ENCODE data around the gene CYGB.

Gene CYGB

GRCh38 chr17:76537578-76538280, at the start of gene CYGB:
CYGB (minus strand) TSS chr17:76537709; CDS start chr17:76537542, 167 bp downstream.
- no peak for TF ChIP-seq CTCF (IDR thresholded peaks at IDR 0.05; ENCODE audit: low read depth, low read length, missing control alignments)
- DNase-seq (ENCODE audit: extremely low read depth, low read depth): no peak
- H3K4me3 ChIP-seq (replicated peaks; ENCODE audit: low read depth, low read length): peak within 1 kb of the TSS; percentile 38

GRCh38 chr17:76586741-76587487, 49.4 kb upstream of the CYGB start:
- H3K4me3 ChIP-seq (replicated peaks; ENCODE audit: low read depth, low read length): no peak overlapping the region
- DNase-seq (ENCODE audit: extremely low read depth, low read depth): no peak
- no peak for TF ChIP-seq CTCF (IDR thresholded peaks at IDR 0.05; ENCODE audit: low read depth, low read length, missing control alignments)

GRCh38 chr17:76585649-76586593, 48.4 kb upstream of the CYGB start, which contains the start of gene ST6GALNAC2:
ST6GALNAC2 (minus strand) TSS chr17:76585860; CDS start chr17:76585808, 52 bp downstream.
- TF ChIP-seq CTCF (IDR thresholded peaks at IDR 0.05; ENCODE audit: low read depth, low read length, missing control alignments): no peak
- peak within 1 kb of the TSS; percentile 39 for H3K4me3 ChIP-seq (replicated peaks; ENCODE audit: low read depth, low read length)
- no peak for DNase-seq (ENCODE audit: extremely low read depth, low read depth)

GRCh38 chr17:76585033-76585648, 47.6 kb upstream of the CYGB start:
- no peak for DNase-seq (ENCODE audit: extremely low read depth, low read depth)
- no peak for TF ChIP-seq CTCF (IDR thresholded peaks at IDR 0.05; ENCODE audit: low read depth, low read length, missing control alignments)

GRCh38 chr17:76584427-76585032, 47.0 kb upstream of the CYGB start:
- peak overlapping the region; percentile 39 for H3K4me3 ChIP-seq (replicated peaks; ENCODE audit: low read depth, low read length)
- no peak for TF ChIP-seq CTCF (IDR thresholded peaks at IDR 0.05; ENCODE audit: low read depth, low read length, missing control alignments)
- no peak for DNase-seq (ENCODE audit: extremely low read depth, low read depth)

More at GRCh38 chr17:76585033-76585648, 47.6 kb upstream of the CYGB start:
- peak overlapping the region; percentile 39 for H3K4me3 ChIP-seq (replicated peaks; ENCODE audit: low read depth, low read length)

Measured in HFF-Myc (cell line).